Stimulated activated CD8-positive, alpha-beta memory T cell treated with anti-CD3 and anti-CD28 coated beads, Interleukin-12 subunit alpha, Interleukin-12 subunit beta, amount 100 ng/mL, for 1 hour (primary cell): ENCODE results near the gene NDST4.

Experiments used
- DNase-seq: peaks from one replicate; pipeline ENCODE4 v3.0.0-alpha.2; 2020; ENCODE audit warnings: low read depth

NDST4 gene

GRCh38 chr4:114791976-114792375 lies 321.4 kb downstream of the NDST4 start:
- no peak for DNase-seq

- no peak for DNase-seq
These were observed 327.9 kb downstream of the NDST4 start for GRCh38 chr4:114785570-114785969.

GRCh38 chr4:114783215-114783595 lies 330.2 kb downstream of the NDST4 start:
- no peak for DNase-seq

GRCh38 chr4:114782415-114783214 lies 330.8 kb downstream of the NDST4 start:
- DNase-seq: no peak

GRCh38 chr4:114780205-114780604 lies 333.2 kb downstream of the NDST4 start:
- no peak for DNase-seq
